ENCODE results near the gene PIEZO2.

- no peak for TF ChIP-seq CTCF (IDR thresholded peaks at IDR 0.05; ENCODE audit: insufficient read depth, low read length, poor library complexity, severe bottlenecking)
- no peak for TF ChIP-seq EZH2phosphoT487 (conservative IDR thresholded peaks at IDR 0.05; ENCODE audit: low read length)
Observed at GRCh38 chr18:11119959-11120587, 29.3 kb downstream of the PIEZO2 start.

Measured in SU-DHL-6 (cell line).